ENCODE data around the gene ANXA7.
"Not testable (repeated sequence)": the region's sequence is repeated elsewhere in the genome, so short reads cannot be mapped to it uniquely, and the experiment has no call there.

The ANXA7 gene

DNA sequence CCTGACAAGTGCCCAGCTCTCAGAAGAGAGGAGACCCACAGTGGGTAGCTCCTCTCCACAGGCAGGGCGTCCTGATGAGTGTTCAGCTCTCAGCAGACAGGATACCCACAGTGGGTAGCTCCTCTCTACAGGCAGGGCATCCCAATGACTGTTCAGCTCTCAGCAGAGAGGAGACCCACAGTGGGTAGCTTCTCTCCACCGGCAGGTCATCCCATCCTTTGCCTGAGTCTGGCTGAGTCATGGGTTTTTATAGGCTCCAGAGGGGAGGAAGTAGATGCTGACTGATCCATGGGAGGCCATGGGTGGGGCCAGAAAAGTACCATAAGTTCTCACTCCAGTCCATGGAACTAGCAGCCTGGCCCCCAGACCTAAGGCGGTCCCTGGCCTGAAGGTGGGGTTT is 73.7 kb downstream of the ANXA7 start:
- TF ChIP-seq EZH2 (IDR thresholded peaks at IDR 0.05) (no peak), FOXP2 (optimal IDR thresholded peaks at IDR 0.05; ENCODE audit: control extremely low read depth, extremely low read length, insufficient read depth) (no peak)
- Histone ChIP-seq H3K36me3 (ENCODE audit: insufficient read depth, low read length) (no peaks in the 10 kb centered on the region), H3K27ac (no peak overlapping the region), H3K4me3 (no peak overlapping the region), H3K9me3 (ENCODE audit: low read depth, low read length) (no peaks in the 10 kb centered on the region), H3K9ac (ENCODE audit: insufficient read length) (no peak overlapping the region)
- no peak for DNase-seq (ENCODE audit: low read depth, low spot score)

DNA sequence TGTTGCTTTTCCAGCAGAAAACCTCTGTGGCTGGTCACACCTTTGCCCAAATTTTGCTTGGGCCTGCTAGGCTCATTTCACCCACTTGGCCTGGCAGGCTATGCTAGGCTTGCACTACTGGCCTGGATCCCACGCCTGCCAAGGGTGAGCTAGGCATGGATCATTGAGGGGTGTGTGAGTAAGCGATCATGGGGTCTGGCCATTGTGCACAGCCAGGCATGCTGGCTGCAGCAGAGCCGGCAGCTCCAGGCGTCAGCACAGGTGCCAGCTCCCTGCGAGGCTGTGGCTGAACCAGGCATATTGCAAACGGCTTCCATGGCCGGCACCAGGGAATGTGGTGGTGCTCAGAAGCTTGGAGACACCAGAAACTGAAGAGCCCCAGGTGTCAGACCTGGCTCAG is 74.4 kb downstream of the ANXA7 start:
- Histone ChIP-seq H3K9ac (ENCODE audit: insufficient read length) (no peak overlapping the region), H3K27ac (no peak overlapping the region), H3K36me3 (ENCODE audit: insufficient read depth, low read length) (no peaks in the 10 kb centered on the region), H3K4me3 (no peak overlapping the region), H3K9me3 (ENCODE audit: low read depth, low read length) (no peaks in the 10 kb centered on the region)
- no peak for DNase-seq (ENCODE audit: low read depth, low spot score)
- no peak for TF ChIP-seq FOXP2 (optimal IDR thresholded peaks at IDR 0.05; ENCODE audit: control extremely low read depth, extremely low read length, insufficient read depth)
- TF ChIP-seq EZH2 (IDR thresholded peaks at IDR 0.05): no peak
- TF ChIP-seq POLR2AphosphoS5 (IDR thresholded peaks at IDR 0.05; ENCODE audit: borderline replicate concordance, low read depth, low read length): no peak

DNA sequence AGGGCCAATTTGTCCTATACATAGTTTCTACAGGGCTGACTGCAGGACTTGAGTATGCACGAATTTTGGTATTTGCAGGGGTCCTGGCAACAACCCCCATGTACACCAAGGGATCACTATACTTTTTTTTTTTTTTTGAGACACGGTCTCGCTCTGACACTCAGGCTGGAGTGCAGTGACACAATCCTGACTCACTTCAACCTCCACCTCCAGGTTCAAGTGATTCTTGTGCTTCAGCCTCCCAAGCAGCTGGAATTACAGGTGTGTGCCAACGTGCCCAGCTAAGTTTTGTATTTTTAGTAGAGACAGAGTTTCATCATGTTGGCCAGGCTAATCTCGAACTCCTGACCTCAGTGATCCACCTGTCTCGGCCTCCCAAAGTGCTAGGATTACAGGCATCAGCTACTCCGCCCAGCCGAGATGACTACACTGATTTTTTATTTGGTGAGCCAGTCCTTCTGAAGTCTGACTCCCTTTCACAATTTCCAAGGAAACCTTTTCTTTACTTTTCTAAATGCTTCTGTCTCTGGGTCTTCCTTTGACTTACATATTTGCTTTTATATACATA is 75.0 kb downstream of the ANXA7 start:
- no peak overlapping the region for H3K9ac ChIP-seq (ENCODE audit: insufficient read length)
- DNase-seq (ENCODE audit: low read depth, low spot score): no peak
- TF ChIP-seq POLR2AphosphoS5 (IDR thresholded peaks at IDR 0.05; ENCODE audit: borderline replicate concordance, low read depth, low read length) (no peak), FOXP2 (optimal IDR thresholded peaks at IDR 0.05; ENCODE audit: control extremely low read depth, extremely low read length, insufficient read depth) (no peak), EZH2 (IDR thresholded peaks at IDR 0.05) (no peak)
- no peaks in the 10 kb centered on the region for H3K36me3 ChIP-seq (ENCODE audit: insufficient read depth, low read length)
- no peaks in the 10 kb centered on the region for H3K9me3 ChIP-seq (ENCODE audit: low read depth, low read length)
- no peak overlapping the region for H3K4me3 ChIP-seq
- H3K27ac ChIP-seq: no peak overlapping the region

DNA sequence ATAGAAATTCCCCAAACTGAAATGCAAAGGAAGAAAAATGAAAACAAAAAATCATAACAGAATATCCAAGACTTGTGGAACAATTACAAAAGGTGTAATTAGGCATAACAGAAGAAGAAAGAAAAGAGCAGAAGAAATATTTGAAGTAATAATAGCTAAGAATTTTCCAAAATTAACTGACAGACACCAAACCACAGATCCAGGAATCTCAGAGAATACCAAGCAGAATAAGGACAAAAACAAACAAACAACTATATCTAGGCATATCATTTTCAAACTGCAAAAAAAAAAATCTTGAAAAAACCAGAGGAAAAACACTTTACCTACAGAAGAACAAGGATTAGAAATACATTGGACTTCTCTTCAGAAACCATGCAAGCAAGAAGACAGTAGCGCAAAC is 80.7 kb downstream of the ANXA7 start:
- Histone ChIP-seq H3K4me3 (no peak overlapping the region), H3K9ac (ENCODE audit: insufficient read length) (no peak overlapping the region), H3K36me3 (ENCODE audit: insufficient read depth, low read length) (no peaks in the 10 kb centered on the region), H3K9me3 (ENCODE audit: low read depth, low read length) (no peaks in the 10 kb centered on the region), H3K27ac (no peak overlapping the region)
- TF ChIP-seq POLR2AphosphoS5 (IDR thresholded peaks at IDR 0.05; ENCODE audit: borderline replicate concordance, low read depth, low read length) (no peak), FOXP2 (optimal IDR thresholded peaks at IDR 0.05; ENCODE audit: control extremely low read depth, extremely low read length, insufficient read depth) (no peak), EZH2 (IDR thresholded peaks at IDR 0.05) (no peak)
- no peak for DNase-seq (ENCODE audit: low read depth, low spot score)

DNA sequence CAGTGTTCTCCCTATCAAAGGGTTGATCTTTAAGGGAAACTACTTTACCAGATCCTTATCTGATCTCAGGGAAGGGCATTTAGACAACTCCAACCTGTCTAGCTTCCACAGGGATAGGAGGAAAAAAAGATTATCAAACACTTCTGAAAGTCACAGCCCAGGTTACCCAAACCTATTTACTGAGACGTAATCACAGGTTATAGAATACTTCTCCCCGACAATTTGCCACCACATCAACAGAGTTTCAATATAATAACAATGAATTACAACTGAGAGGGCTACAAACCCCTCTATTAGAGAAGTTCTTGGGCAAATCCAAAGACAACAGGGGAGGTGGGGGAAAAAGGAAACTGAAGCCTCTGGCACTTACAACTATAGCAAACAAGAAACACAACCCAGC is 81.5 kb downstream of the ANXA7 start:
- no peak overlapping the region for H3K4me3 ChIP-seq
- no peak overlapping the region for H3K27ac ChIP-seq
- no peak for TF ChIP-seq EZH2 (IDR thresholded peaks at IDR 0.05)
- TF ChIP-seq FOXP2 (optimal IDR thresholded peaks at IDR 0.05; ENCODE audit: control extremely low read depth, extremely low read length, insufficient read depth): no peak
- no peak for TF ChIP-seq POLR2AphosphoS5 (IDR thresholded peaks at IDR 0.05; ENCODE audit: borderline replicate concordance, low read depth, low read length)
- DNase-seq (ENCODE audit: low read depth, low spot score): no peak
- H3K9me3 ChIP-seq (ENCODE audit: low read depth, low read length): no peaks in the 10 kb centered on the region
- H3K9ac ChIP-seq (ENCODE audit: insufficient read length): no peak overlapping the region
- H3K36me3 ChIP-seq (ENCODE audit: insufficient read depth, low read length): no peaks in the 10 kb centered on the region

DNA sequence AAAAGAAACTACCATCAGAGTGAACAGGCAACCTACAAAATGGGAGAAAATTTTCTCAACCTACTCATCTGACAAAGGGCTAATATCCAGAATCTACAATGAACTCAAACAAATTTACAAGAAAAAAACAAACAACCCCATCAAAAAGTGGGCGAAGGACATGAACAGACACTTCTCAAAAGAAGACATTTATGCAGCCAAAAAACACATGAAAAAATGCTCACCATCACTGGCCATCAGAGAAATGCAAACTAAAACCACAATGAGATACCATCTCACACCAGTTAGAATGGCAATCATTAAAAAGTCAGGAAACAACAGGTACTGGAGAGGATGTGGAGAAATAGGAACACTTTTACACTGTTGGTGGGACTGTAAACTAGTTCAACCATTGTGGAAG is 85.3 kb downstream of the ANXA7 start:
- H3K4me3 ChIP-seq; DNase-seq (ENCODE audit: low read depth, low spot score); H3K9ac ChIP-seq (ENCODE audit: insufficient read length); H3K36me3 ChIP-seq (ENCODE audit: insufficient read depth, low read length); H3K27ac ChIP-seq; H3K9me3 ChIP-seq (ENCODE audit: low read depth, low read length): not testable (repeated sequence)

DNA sequence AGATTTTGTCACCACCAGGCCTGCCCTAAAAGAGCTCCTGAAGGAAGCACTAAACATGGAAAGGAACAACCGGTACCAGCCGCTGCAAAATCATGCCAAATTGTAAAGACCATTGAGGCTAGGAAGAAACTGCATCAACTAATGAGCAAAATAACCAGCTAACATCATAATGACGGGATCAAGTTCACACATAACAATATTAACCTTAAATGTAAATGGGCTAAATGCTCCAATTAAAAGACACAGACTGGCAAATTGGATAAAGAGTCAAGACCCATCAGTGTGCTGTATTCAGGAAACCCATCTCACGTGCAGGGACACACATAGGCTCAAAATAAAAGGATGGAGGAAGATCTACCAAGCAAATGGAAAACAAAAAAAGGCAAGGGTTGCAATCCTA is 88.6 kb downstream of the ANXA7 start:
- H3K36me3 ChIP-seq (ENCODE audit: insufficient read depth, low read length); H3K4me3 ChIP-seq; H3K9me3 ChIP-seq (ENCODE audit: low read depth, low read length); DNase-seq (ENCODE audit: low read depth, low spot score); H3K9ac ChIP-seq (ENCODE audit: insufficient read length); H3K27ac ChIP-seq: not testable (repeated sequence)
